Measurements from ENCODE around the gene PADI1.

The PADI1 gene

GRCh38 chr1:17258116-17258757 is 53.3 kb downstream of the PADI1 start:
- H3K27ac ChIP-seq (ENCODE audit: low read length) = no peak overlapping the region
- no peaks in the 10 kb centered on the region for H3K36me3 ChIP-seq (ENCODE audit: control insufficient read depth, low read depth, low read length)
- no peaks in the 10 kb centered on the region for H3K4me1 ChIP-seq (ENCODE audit: control insufficient read depth, low read depth, low read length)
- H3K9me3 ChIP-seq (ENCODE audit: control insufficient read depth, low read depth, low read length) = no peaks in the 10 kb centered on the region
- H3K4me3 ChIP-seq (ENCODE audit: low read length) = no peak overlapping the region
- H3K9ac ChIP-seq (ENCODE audit: low read length) = no peak overlapping the region
- H3K27me3 ChIP-seq (ENCODE audit: control insufficient read depth, insufficient read depth, low read length) = no peaks in the 10 kb centered on the region

- H3K4me1 ChIP-seq (ENCODE audit: control insufficient read depth, low read depth, low read length) = no peaks in the 10 kb centered on the region
- H3K27ac ChIP-seq (ENCODE audit: low read length) = no peak overlapping the region
- no peaks in the 10 kb centered on the region for H3K36me3 ChIP-seq (ENCODE audit: control insufficient read depth, low read depth, low read length)
- H3K9me3 ChIP-seq (ENCODE audit: control insufficient read depth, low read depth, low read length) = no peaks in the 10 kb centered on the region
- H3K27me3 ChIP-seq (ENCODE audit: control insufficient read depth, insufficient read depth, low read length) = no peaks in the 10 kb centered on the region
- no peak overlapping the region for H3K9ac ChIP-seq (ENCODE audit: low read length)
- no peak overlapping the region for H3K4me3 ChIP-seq (ENCODE audit: low read length)
These were observed 53.8 kb downstream of the PADI1 start for GRCh38 chr1:17258758-17259130.

- no peaks in the 10 kb centered on the region for H3K36me3 ChIP-seq (ENCODE audit: control insufficient read depth, low read depth, low read length)
- no peak overlapping the region for H3K27ac ChIP-seq (ENCODE audit: low read length)
- H3K9ac ChIP-seq (ENCODE audit: low read length) = no peak overlapping the region
- no peak overlapping the region for H3K4me3 ChIP-seq (ENCODE audit: low read length)
- H3K27me3 ChIP-seq (ENCODE audit: control insufficient read depth, insufficient read depth, low read length) = no peaks in the 10 kb centered on the region
- H3K4me1 ChIP-seq (ENCODE audit: control insufficient read depth, low read depth, low read length) = no peaks in the 10 kb centered on the region
- no peaks in the 10 kb centered on the region for H3K9me3 ChIP-seq (ENCODE audit: control insufficient read depth, low read depth, low read length)
These were observed 54.4 kb downstream of the PADI1 start for GRCh38 chr1:17259233-17259873.

- H3K27ac ChIP-seq (ENCODE audit: low read length) = no peak overlapping the region
- no peaks in the 10 kb centered on the region for H3K36me3 ChIP-seq (ENCODE audit: control insufficient read depth, low read depth, low read length)
- H3K4me3 ChIP-seq (ENCODE audit: low read length) = no peak overlapping the region
- H3K27me3 ChIP-seq (ENCODE audit: control insufficient read depth, insufficient read depth, low read length) = no peaks in the 10 kb centered on the region
- H3K9me3 ChIP-seq (ENCODE audit: control insufficient read depth, low read depth, low read length) = no peaks in the 10 kb centered on the region
- no peaks in the 10 kb centered on the region for H3K4me1 ChIP-seq (ENCODE audit: control insufficient read depth, low read depth, low read length)
- no peak overlapping the region for H3K9ac ChIP-seq (ENCODE audit: low read length)
These were observed 55.3 kb downstream of the PADI1 start for GRCh38 chr1:17260264-17260663.

GRCh38 chr1:17260738-17261137 is 55.8 kb downstream of the PADI1 start:
- Histone ChIP-seq H3K9ac (ENCODE audit: low read length) (no peak overlapping the region), H3K9me3 (ENCODE audit: control insufficient read depth, low read depth, low read length) (no peaks in the 10 kb centered on the region), H3K4me3 (ENCODE audit: low read length) (no peak overlapping the region), H3K27ac (ENCODE audit: low read length) (no peak overlapping the region), H3K36me3 (ENCODE audit: control insufficient read depth, low read depth, low read length) (no peaks in the 10 kb centered on the region), H3K4me1 (ENCODE audit: control insufficient read depth, low read depth, low read length) (no peaks in the 10 kb centered on the region), H3K27me3 (ENCODE audit: control insufficient read depth, insufficient read depth, low read length) (no peaks in the 10 kb centered on the region)

GRCh38 chr1:17263936-17264335 is 59.0 kb downstream of the PADI1 start:
- H3K27ac ChIP-seq (ENCODE audit: low read length) = no peak overlapping the region
- H3K36me3 ChIP-seq (ENCODE audit: control insufficient read depth, low read depth, low read length) = no peaks in the 10 kb centered on the region
- no peaks in the 10 kb centered on the region for H3K9me3 ChIP-seq (ENCODE audit: control insufficient read depth, low read depth, low read length)
- H3K9ac ChIP-seq (ENCODE audit: low read length) = no peak overlapping the region
- H3K4me3 ChIP-seq (ENCODE audit: low read length) = no peak overlapping the region
- H3K4me1 ChIP-seq (ENCODE audit: control insufficient read depth, low read depth, low read length) = no peaks in the 10 kb centered on the region
- no peaks in the 10 kb centered on the region for H3K27me3 ChIP-seq (ENCODE audit: control insufficient read depth, insufficient read depth, low read length)

- Histone ChIP-seq H3K27ac (ENCODE audit: low read length) (no peak overlapping the region), H3K4me3 (ENCODE audit: low read length) (no peak overlapping the region), H3K27me3 (ENCODE audit: control insufficient read depth, insufficient read depth, low read length) (no peaks in the 10 kb centered on the region), H3K36me3 (ENCODE audit: control insufficient read depth, low read depth, low read length) (no peaks in the 10 kb centered on the region), H3K4me1 (ENCODE audit: control insufficient read depth, low read depth, low read length) (no peaks in the 10 kb centered on the region), H3K9me3 (ENCODE audit: control insufficient read depth, low read depth, low read length) (no peaks in the 10 kb centered on the region), H3K9ac (ENCODE audit: low read length) (no peak overlapping the region)
These were observed 59.5 kb downstream of the PADI1 start for GRCh38 chr1:17264470-17264869.

- H3K4me1 ChIP-seq (ENCODE audit: control insufficient read depth, low read depth, low read length) = no peaks in the 10 kb centered on the region
- no peak overlapping the region for H3K4me3 ChIP-seq (ENCODE audit: low read length)
- H3K27ac ChIP-seq (ENCODE audit: low read length) = no peak overlapping the region
- H3K9ac ChIP-seq (ENCODE audit: low read length) = no peak overlapping the region
- H3K36me3 ChIP-seq (ENCODE audit: control insufficient read depth, low read depth, low read length) = no peaks in the 10 kb centered on the region
- H3K27me3 ChIP-seq (ENCODE audit: control insufficient read depth, insufficient read depth, low read length) = no peaks in the 10 kb centered on the region
- H3K9me3 ChIP-seq (ENCODE audit: control insufficient read depth, low read depth, low read length) = no peaks in the 10 kb centered on the region
These were observed 60.2 kb downstream of the PADI1 start for GRCh38 chr1:17265162-17265561.

GRCh38 chr1:17265950-17266349 is 61.0 kb downstream of the PADI1 start:
- no peaks in the 10 kb centered on the region for H3K27me3 ChIP-seq (ENCODE audit: control insufficient read depth, insufficient read depth, low read length)
- H3K4me3 ChIP-seq (ENCODE audit: low read length) = no peak overlapping the region
- no peak overlapping the region for H3K27ac ChIP-seq (ENCODE audit: low read length)
- no peaks in the 10 kb centered on the region for H3K9me3 ChIP-seq (ENCODE audit: control insufficient read depth, low read depth, low read length)
- no peaks in the 10 kb centered on the region for H3K4me1 ChIP-seq (ENCODE audit: control insufficient read depth, low read depth, low read length)
- H3K9ac ChIP-seq (ENCODE audit: low read length) = no peak overlapping the region
- H3K36me3 ChIP-seq (ENCODE audit: control insufficient read depth, low read depth, low read length) = no peaks in the 10 kb centered on the region

- H3K9ac ChIP-seq (ENCODE audit: low read length) = no peak overlapping the region
- H3K27ac ChIP-seq (ENCODE audit: low read length) = no peak overlapping the region
- H3K36me3 ChIP-seq (ENCODE audit: control insufficient read depth, low read depth, low read length) = no peaks in the 10 kb centered on the region
- H3K9me3 ChIP-seq (ENCODE audit: control insufficient read depth, low read depth, low read length) = no peaks in the 10 kb centered on the region
- H3K27me3 ChIP-seq (ENCODE audit: control insufficient read depth, insufficient read depth, low read length) = no peaks in the 10 kb centered on the region
- H3K4me3 ChIP-seq (ENCODE audit: low read length) = no peak overlapping the region
- H3K4me1 ChIP-seq (ENCODE audit: control insufficient read depth, low read depth, low read length) = no peaks in the 10 kb centered on the region
These were observed 66.2 kb downstream of the PADI1 start for GRCh38 chr1:17270891-17271765.

GRCh38 chr1:17272066-17272465 is 67.1 kb downstream of the PADI1 start:
- H3K27me3 ChIP-seq (ENCODE audit: control insufficient read depth, insufficient read depth, low read length) = no peaks in the 10 kb centered on the region
- no peaks in the 10 kb centered on the region for H3K9me3 ChIP-seq (ENCODE audit: control insufficient read depth, low read depth, low read length)
- no peaks in the 10 kb centered on the region for H3K4me1 ChIP-seq (ENCODE audit: control insufficient read depth, low read depth, low read length)
- H3K4me3 ChIP-seq (ENCODE audit: low read length) = no peak overlapping the region
- H3K36me3 ChIP-seq (ENCODE audit: control insufficient read depth, low read depth, low read length) = no peaks in the 10 kb centered on the region
- H3K9ac ChIP-seq (ENCODE audit: low read length) = no peak overlapping the region
- H3K27ac ChIP-seq (ENCODE audit: low read length) = no peak overlapping the region
